ENCODE data around the gene IFNL3. TPM values are rescaled to one million over a fixed set of nuclear protein-coding genes. Genes with fewer than 3 reads are reported as not detected.

IFNL3 gene
- polyA plus RNA-seq, 2 donors = not detected

DNA sequence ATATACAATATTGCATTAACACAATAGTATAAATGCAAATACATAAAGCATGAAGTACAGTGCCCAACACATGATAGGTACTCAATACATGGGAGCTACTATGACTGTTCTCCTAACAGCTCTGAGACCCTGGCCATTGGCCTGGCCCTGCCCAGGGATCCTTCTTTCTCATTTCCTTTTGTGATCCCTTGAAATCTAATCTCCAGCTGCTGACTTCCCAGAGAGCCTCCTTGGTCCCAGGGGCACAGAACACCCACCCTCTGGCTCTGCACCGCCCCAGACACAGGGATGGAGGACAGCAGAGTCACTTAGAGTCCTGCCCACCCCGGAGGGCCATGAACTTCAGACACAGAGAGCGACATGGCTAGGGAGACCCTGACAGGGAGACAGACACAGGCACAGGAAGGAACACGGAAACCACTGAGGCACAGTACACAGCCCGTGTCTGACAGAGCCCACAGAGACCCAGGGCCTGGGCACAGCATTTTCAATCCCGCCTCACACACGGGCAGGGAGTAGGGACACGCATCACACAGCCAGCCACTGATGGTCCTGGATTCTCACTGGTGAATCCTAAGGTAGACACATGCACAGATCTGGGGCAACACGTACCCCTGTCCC, 36.5 kb downstream of the IFNL3 start:
- no peak overlapping the region for H3K27ac ChIP-seq (ENCODE audit: low read depth in 2 of 2, low read length in 1 of 2)
- no peak overlapping the region for H3K4me3 ChIP-seq (ENCODE audit: low read depth in 1 of 2, low read length in 2 of 2)
- no peaks in the 10 kb centered on the region for H3K36me3 ChIP-seq (ENCODE audit: control insufficient read depth in 2 of 2, insufficient read depth in 2 of 2, low read length in 1 of 2)
- peaks cover 0 to 4% of the 10 kb centered on the region in 2 donors for H3K27me3 ChIP-seq (ENCODE audit: control insufficient read depth in 1 of 2, insufficient read depth in 2 of 2, low read length in 2 of 2)
- no peaks in the 10 kb centered on the region for H3K9me3 ChIP-seq (ENCODE audit: control insufficient read depth in 2 of 2, insufficient read depth in 1 of 2, low read depth in 1 of 2, low read length in 1 of 2)
- peaks cover 2 to 3% of the 10 kb centered on the region in 2 donors for H3K4me1 ChIP-seq (ENCODE audit: control insufficient read depth in 2 of 2, insufficient read depth in 2 of 2, low read length in 1 of 2)
- WGBS, 2 donors = 74 to 75% methylated on average over 9 of the region's 9 CpGs

DNA sequence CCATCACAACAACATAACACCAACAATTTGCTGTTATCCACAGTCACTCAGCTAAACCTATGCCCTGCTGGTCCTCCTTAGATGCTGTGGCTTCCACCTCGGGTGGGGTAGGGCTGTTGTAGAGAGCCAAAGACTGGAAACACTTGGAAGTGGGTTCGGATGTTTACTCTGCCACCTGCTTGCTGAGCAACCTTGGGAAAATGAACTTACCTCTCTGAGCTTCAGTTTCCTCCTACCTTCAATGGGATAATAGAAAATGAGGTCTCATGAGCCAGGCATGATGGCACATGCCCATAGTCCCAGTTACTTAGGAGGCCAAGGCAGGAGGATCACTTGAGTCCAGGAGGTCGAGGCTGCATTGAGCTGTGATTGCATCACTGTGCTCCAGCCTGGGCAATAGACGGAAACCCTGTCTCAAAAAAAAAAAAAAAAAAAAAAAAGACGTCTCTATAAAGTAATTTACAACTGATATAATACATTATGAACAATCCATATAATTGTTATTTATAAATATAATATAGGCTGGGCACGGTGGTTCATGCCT, 37.4 kb downstream of the IFNL3 start:
- no peaks in the 10 kb centered on the region for H3K36me3 ChIP-seq (ENCODE audit: control insufficient read depth in 2 of 2, insufficient read depth in 2 of 2, low read length in 1 of 2)
- H3K9me3 ChIP-seq (ENCODE audit: control insufficient read depth in 2 of 2, insufficient read depth in 1 of 2, low read depth in 1 of 2, low read length in 1 of 2) = no peaks in the 10 kb centered on the region
- H3K4me3 ChIP-seq (ENCODE audit: low read depth in 1 of 2, low read length in 2 of 2) = no peak overlapping the region
- H3K4me1 ChIP-seq (ENCODE audit: control insufficient read depth in 2 of 2, insufficient read depth in 2 of 2, low read length in 1 of 2) = peaks cover 2 to 3% of the 10 kb centered on the region in 2 donors
- H3K27ac ChIP-seq (ENCODE audit: low read depth in 2 of 2, low read length in 1 of 2) = no peak overlapping the region
- peaks cover 0 to 4% of the 10 kb centered on the region in 2 donors for H3K27me3 ChIP-seq (ENCODE audit: control insufficient read depth in 1 of 2, insufficient read depth in 2 of 2, low read length in 2 of 2)
- WGBS, 2 donors = 58 to 67% methylated on average over 6 of the region's 6 CpGs

DNA sequence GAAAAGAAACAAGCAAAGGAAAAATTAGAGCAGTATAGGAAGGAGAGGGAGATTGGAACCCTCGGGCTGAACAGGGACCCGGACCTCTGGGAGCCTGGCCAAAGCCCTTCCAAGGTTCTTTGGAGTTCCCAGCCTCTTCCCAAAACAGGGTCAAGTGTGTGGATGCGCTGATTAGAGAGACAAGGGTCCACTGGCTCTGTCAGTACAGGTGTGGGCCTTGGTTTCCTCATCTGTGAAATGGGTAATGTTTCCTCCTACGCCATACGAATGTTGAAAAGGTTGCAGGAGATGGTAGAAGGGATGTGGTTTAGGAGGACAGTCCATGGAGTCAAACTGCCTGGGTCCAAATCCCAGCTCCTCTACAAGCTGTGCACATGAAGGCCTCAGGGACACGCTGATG, 38.7 kb downstream of the IFNL3 start:
- WGBS, 2 donors = 87% methylated on average over 6 of the region's 6 CpGs
- no peaks in the 10 kb centered on the region for H3K36me3 ChIP-seq (ENCODE audit: control insufficient read depth in 2 of 2, insufficient read depth in 2 of 2, low read length in 1 of 2)
- H3K9me3 ChIP-seq (ENCODE audit: control insufficient read depth in 2 of 2, insufficient read depth in 1 of 2, low read depth in 1 of 2, low read length in 1 of 2) = no peaks in the 10 kb centered on the region
- H3K27me3 ChIP-seq (ENCODE audit: control insufficient read depth in 1 of 2, insufficient read depth in 2 of 2, low read length in 2 of 2) = peaks cover 0 to 4% of the 10 kb centered on the region in 2 donors
- no peak overlapping the region for H3K4me3 ChIP-seq (ENCODE audit: low read depth in 1 of 2, low read length in 2 of 2)
- H3K27ac ChIP-seq (ENCODE audit: low read depth in 2 of 2, low read length in 1 of 2) = no peak overlapping the region
- H3K4me1 ChIP-seq (ENCODE audit: control insufficient read depth in 2 of 2, insufficient read depth in 2 of 2, low read length in 1 of 2) = peaks cover 0 to 2% of the 10 kb centered on the region in 2 donors

DNA sequence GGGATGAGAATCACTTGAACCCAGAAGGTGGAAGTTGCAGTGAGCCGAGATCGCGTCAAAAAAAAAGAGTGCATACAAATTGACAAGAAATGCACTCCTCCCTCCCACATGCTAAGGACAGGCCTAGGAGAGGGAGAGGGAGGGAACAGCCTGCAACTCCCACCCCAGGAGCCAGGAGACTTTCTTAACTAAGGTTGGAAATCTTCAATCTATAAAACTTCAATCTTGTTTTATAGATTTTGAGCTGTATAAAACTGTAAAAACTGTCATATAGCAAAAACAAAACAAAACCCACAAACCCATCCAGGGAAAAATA, 39.4 kb downstream of the IFNL3 start:
- H3K4me3 ChIP-seq (ENCODE audit: low read depth in 1 of 2, low read length in 2 of 2) = no peak overlapping the region
- H3K9me3 ChIP-seq (ENCODE audit: control insufficient read depth in 2 of 2, insufficient read depth in 1 of 2, low read depth in 1 of 2, low read length in 1 of 2) = peaks cover 0 to 2% of the 10 kb centered on the region in 2 donors
- H3K4me1 ChIP-seq (ENCODE audit: control insufficient read depth in 2 of 2, insufficient read depth in 2 of 2, low read length in 1 of 2) = peaks cover 0 to 2% of the 10 kb centered on the region in 2 donors
- peaks cover 0 to 4% of the 10 kb centered on the region in 2 donors for H3K27me3 ChIP-seq (ENCODE audit: control insufficient read depth in 1 of 2, insufficient read depth in 2 of 2, low read length in 2 of 2)
- H3K27ac ChIP-seq (ENCODE audit: low read depth in 2 of 2, low read length in 1 of 2) = no peak overlapping the region
- WGBS, 2 donors = 58 to 91% methylated on average over 3 of the region's 3 CpGs
- peaks cover 0 to 2% of the 10 kb centered on the region in 2 donors for H3K36me3 ChIP-seq (ENCODE audit: control insufficient read depth in 2 of 2, insufficient read depth in 2 of 2, low read length in 1 of 2)

DNA sequence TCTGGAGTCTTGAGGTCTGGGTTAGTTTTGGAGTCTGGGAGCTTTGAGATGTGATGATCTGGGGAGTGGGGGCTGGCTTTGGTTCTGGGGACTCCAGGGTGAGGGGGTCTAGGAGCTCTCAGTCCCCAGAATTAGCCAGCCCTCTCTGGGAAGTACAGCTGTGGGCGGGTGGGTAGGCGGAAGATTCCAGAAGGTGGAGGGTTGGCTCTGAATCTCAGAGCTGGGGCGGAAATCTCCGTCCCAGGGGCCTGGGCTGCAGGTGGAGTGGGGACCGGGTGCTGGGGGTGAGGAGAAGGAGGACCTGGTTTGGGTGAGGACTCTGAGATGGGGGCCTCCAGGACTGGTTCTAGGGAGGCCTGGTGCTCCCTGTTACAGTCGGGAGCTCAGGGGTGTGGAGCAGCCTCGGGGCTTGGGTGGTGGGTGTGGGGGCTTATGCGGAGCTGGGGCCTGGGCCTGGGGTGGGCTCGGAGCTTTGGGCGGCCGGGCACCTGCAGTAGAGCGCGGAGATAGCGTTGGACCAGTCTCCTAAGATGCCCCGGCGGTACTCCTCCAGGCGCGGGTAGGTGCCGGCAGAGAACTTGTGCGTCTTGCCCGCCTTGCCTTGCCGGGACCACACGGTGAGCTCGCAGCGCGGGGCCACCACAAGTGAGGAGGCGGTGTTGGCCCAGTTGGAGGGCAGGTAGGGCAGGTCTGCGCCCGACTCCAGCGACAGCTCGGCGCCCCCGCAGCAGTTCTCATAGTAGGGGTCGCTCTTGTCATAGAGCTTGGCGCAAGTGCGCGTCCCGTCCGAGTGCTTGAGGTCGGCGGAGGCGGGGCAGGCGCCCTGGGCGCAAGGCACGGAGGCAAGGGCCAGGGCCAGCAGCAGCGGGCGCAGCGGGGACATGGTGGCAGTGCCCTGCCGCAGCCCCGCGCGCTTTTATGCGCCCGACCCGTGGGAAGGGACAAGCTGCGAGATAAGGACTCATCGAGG, 41.1 kb downstream of the IFNL3 start, which contains the start of gene SYCN:
TSS of gene SYCN (minus strand) at position 892 of the 970 bp plus-strand sequence. CDS start at position 883, 9 bp downstream.
- no peak within 1 kb of the TSS for H3K27ac ChIP-seq (ENCODE audit: low read depth in 2 of 2, low read length in 1 of 2)
- H3K36me3 ChIP-seq (ENCODE audit: control insufficient read depth in 2 of 2, insufficient read depth in 2 of 2, low read length in 1 of 2) = peaks cover 0 to 6% of the 10 kb centered on the region in 2 donors
- whole genome bisulfite sequencing, 2 donors = 19 to 20% methylated on average over 49 to 57 of the region's 57 CpGs
- peak within 1 kb of the TSS in 1 of 2 donors; percentile 13 for H3K4me3 ChIP-seq (ENCODE audit: low read depth in 1 of 2, low read length in 2 of 2)
- peaks cover 0 to 6% of the 10 kb centered on the region in 2 donors for H3K9me3 ChIP-seq (ENCODE audit: control insufficient read depth in 2 of 2, insufficient read depth in 1 of 2, low read depth in 1 of 2, low read length in 1 of 2)
- peaks cover 0 to 4% of the 10 kb centered on the region in 2 donors for H3K27me3 ChIP-seq (ENCODE audit: control insufficient read depth in 1 of 2, insufficient read depth in 2 of 2, low read length in 2 of 2)
- peaks cover 2 to 3% of the 10 kb centered on the region in 2 donors for H3K4me1 ChIP-seq (ENCODE audit: control insufficient read depth in 2 of 2, insufficient read depth in 2 of 2, low read length in 1 of 2)

DNA sequence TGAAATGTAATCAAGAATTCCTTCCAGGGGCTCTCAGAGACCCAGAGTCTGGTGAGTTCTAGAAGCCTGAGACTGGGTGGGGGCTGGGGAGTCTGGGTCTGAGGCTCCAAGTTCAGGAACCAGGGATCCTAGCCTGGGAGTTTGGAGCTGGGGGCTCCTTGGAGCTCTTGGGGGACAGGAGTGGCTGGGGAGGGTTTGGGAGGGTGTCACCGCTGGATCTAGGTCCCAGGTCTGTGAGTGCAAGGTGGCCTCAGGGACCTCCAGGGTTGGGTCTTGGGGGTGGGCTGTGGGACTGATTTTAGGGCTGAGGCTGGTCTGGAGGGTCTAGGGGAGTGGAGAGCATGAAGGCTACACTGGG, 41.8 kb downstream of the IFNL3 start:
- H3K27me3 ChIP-seq (ENCODE audit: control insufficient read depth in 1 of 2, insufficient read depth in 2 of 2, low read length in 2 of 2) = peaks cover 0 to 4% of the 10 kb centered on the region in 2 donors
- WGBS, 2 donors = 100% methylated on average over 1 of the region's 1 CpG

DNA sequence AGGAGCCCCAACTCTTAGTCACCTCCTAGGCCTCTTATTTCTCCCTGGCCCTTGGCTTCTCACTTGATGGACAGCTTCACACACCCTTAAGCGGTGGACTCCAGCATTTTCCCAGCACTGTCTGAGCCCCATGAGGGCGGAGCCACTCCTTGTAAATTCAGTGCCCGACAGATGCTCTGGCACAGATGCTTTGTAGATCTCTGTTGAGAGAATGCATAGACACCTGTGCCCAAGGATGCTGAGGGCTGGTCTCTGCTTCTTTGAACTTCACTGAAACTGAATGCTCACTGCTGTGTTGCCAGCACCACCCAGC, 44.0 kb downstream of the IFNL3 start:
- peaks cover 0 to 4% of the 10 kb centered on the region in 2 donors for H3K27me3 ChIP-seq (ENCODE audit: control insufficient read depth in 1 of 2, insufficient read depth in 2 of 2, low read length in 2 of 2)

More for the DNA sequence above, 41.8 kb downstream of the IFNL3 start:
- peaks cover 0 to 6% of the 10 kb centered on the region in 2 donors for H3K36me3 ChIP-seq (ENCODE audit: control insufficient read depth in 2 of 2, insufficient read depth in 2 of 2, low read length in 1 of 2)
- H3K4me3 ChIP-seq (ENCODE audit: low read depth in 1 of 2, low read length in 2 of 2) = no peak overlapping the region
- peaks cover 2 to 3% of the 10 kb centered on the region in 2 donors for H3K4me1 ChIP-seq (ENCODE audit: control insufficient read depth in 2 of 2, insufficient read depth in 2 of 2, low read length in 1 of 2)
- H3K9me3 ChIP-seq (ENCODE audit: control insufficient read depth in 2 of 2, insufficient read depth in 1 of 2, low read depth in 1 of 2, low read length in 1 of 2) = peaks cover 0 to 6% of the 10 kb centered on the region in 2 donors
- no peak overlapping the region for H3K27ac ChIP-seq (ENCODE audit: low read depth in 2 of 2, low read length in 1 of 2)

DNA sequence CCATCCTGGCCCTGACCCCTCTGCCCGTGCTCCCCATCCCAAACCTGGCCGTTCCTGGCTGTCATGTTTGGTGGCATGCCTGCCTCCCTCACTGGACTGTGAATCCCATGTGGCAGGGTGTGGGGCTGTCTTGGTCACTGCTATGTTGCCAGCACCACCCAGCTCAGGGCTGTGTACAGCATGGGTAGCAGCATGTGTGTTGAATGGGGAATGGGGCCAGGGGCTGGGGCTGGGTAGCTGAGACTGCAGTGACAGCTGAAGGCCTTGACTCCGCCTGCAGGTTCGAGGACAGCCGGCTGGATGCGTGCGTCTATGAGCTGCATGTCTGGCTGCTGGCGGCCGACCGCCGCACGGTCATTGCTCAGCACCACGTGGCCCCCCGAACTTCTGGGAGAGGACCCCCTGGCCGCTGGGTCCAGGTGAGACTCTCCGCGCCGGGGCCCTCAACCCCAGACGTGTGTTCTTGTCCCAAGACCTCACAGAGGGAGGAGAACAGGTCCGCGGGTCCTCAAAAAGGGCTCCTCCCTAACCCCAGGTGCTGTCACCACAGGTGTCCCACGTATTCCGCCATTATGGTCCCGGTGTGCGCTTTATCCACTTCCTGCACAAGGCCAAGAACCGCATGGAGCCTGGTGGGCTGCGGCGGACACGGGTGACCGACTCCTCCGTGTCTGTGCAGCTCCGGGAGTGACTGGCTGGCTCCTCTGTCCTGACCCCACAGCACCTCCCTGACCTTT, 44.6 kb downstream of the IFNL3 start:
- peaks cover 0 to 4% of the 10 kb centered on the region in 2 donors for H3K27me3 ChIP-seq (ENCODE audit: control insufficient read depth in 1 of 2, insufficient read depth in 2 of 2, low read length in 2 of 2)
- H3K4me3 ChIP-seq (ENCODE audit: low read depth in 1 of 2, low read length in 2 of 2) = peak overlapping the region; percentile 30 to 61
- WGBS, 2 donors = 72 to 83% methylated on average over 28 to 32 of the region's 32 CpGs
- peaks cover 0 to 6% of the 10 kb centered on the region in 2 donors for H3K36me3 ChIP-seq (ENCODE audit: control insufficient read depth in 2 of 2, insufficient read depth in 2 of 2, low read length in 1 of 2)
- H3K4me1 ChIP-seq (ENCODE audit: control insufficient read depth in 2 of 2, insufficient read depth in 2 of 2, low read length in 1 of 2) = peaks cover 0 to 10% of the 10 kb centered on the region in 2 donors
- H3K27ac ChIP-seq (ENCODE audit: low read depth in 2 of 2, low read length in 1 of 2) = no peak overlapping the region
- H3K9me3 ChIP-seq (ENCODE audit: control insufficient read depth in 2 of 2, insufficient read depth in 1 of 2, low read depth in 1 of 2, low read length in 1 of 2) = peaks cover 0 to 6% of the 10 kb centered on the region in 2 donors

More for the DNA sequence above, 44.0 kb downstream of the IFNL3 start:
- WGBS, 2 donors = 72 to 74% methylated on average over 3 of the region's 3 CpGs
- peak overlapping the region; percentile 30 to 61 for H3K4me3 ChIP-seq (ENCODE audit: low read depth in 1 of 2, low read length in 2 of 2)
- peaks cover 0 to 10% of the 10 kb centered on the region in 2 donors for H3K4me1 ChIP-seq (ENCODE audit: control insufficient read depth in 2 of 2, insufficient read depth in 2 of 2, low read length in 1 of 2)
- H3K9me3 ChIP-seq (ENCODE audit: control insufficient read depth in 2 of 2, insufficient read depth in 1 of 2, low read depth in 1 of 2, low read length in 1 of 2) = peaks cover 0 to 6% of the 10 kb centered on the region in 2 donors
- H3K36me3 ChIP-seq (ENCODE audit: control insufficient read depth in 2 of 2, insufficient read depth in 2 of 2, low read length in 1 of 2) = peaks cover 0 to 6% of the 10 kb centered on the region in 2 donors
- no peak overlapping the region for H3K27ac ChIP-seq (ENCODE audit: low read depth in 2 of 2, low read length in 1 of 2)

DNA sequence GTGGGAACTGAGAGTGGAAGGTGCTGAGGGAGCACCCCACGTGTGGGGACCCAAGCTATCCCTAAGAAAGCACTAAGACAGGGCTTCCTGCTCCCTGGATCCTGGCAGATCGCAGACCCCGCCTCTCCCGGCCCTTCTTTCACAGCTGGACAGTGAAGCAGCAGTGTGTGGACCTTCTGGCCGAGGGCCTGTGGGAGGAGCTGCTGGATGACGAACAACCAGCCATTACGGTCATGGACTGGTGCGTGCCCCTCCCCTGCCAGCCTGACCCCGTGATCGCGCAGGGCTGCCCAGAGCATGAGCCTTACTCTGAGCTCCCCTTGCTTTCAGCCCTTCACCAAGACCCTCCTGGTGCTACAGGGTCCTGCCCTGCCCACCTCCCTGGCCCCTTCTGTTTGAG, 45.8 kb downstream of the IFNL3 start:
- H3K4me1 ChIP-seq (ENCODE audit: control insufficient read depth in 2 of 2, insufficient read depth in 2 of 2, low read length in 1 of 2) = peaks cover 0 to 10% of the 10 kb centered on the region in 2 donors
- H3K4me3 ChIP-seq (ENCODE audit: low read depth in 1 of 2, low read length in 2 of 2) = peak overlapping the region; percentile 59 to 61
- peaks cover 0 to 4% of the 10 kb centered on the region in 2 donors for H3K27me3 ChIP-seq (ENCODE audit: control insufficient read depth in 1 of 2, insufficient read depth in 2 of 2, low read length in 2 of 2)
- 34 to 47% methylated on average over 11 of the region's 11 CpGs for WGBS, 2 donors
- peaks cover 0 to 6% of the 10 kb centered on the region in 2 donors for H3K36me3 ChIP-seq (ENCODE audit: control insufficient read depth in 2 of 2, insufficient read depth in 2 of 2, low read length in 1 of 2)
- peaks cover 0 to 6% of the 10 kb centered on the region in 2 donors for H3K9me3 ChIP-seq (ENCODE audit: control insufficient read depth in 2 of 2, insufficient read depth in 1 of 2, low read depth in 1 of 2, low read length in 1 of 2)
- H3K27ac ChIP-seq (ENCODE audit: low read depth in 2 of 2, low read length in 1 of 2) = no peak overlapping the region

All from esophagus (tissue), 2 donors.